Measurements from ENCODE around the gene RNF31. TPM values are rescaled to one million over a fixed set of nuclear protein-coding genes. Genes with fewer than 3 reads are reported as not detected.
A peak's percentile ranks its signal among the peaks of the same experiment; 100 is the strongest.

Gene RNF31
- total and polyA plus RNA-seq, 2 of the 13 experiments (the other 11 are each of a cell fraction or from before 2014, with no cell fraction given), result 48.2 to 86.8 TPM

- H3K9ac ChIP-seq (ENCODE audit: insufficient read depth, low read depth, low read length), result no peak overlapping the region
Measured at GRCh38 chr14:24184104-24184970, 37.0 kb downstream of the RNF31 start.

More at GRCh38 chr14:24184104-24184970, 37.0 kb downstream of the RNF31 start:
- Histone ChIP-seq H3K79me2 (ENCODE audit: insufficient read depth, low read length) (peaks cover 15% of the 10 kb centered on the region), H3K36me3 (replicated peaks in 1 of 2; ENCODE audit: control insufficient read depth in 1 of 2, insufficient read depth in 2 of 2, low read length in 2 of 2) (peaks cover 78 to 82% of the 10 kb centered on the region in 2 experiments), H3K27ac (ENCODE audit: extremely low read length, insufficient read depth, low read length) (no peak overlapping the region), H3K9me3 (ENCODE audit: low read length) (no peaks in the 10 kb centered on the region), H3K4me2 (ENCODE audit: low read depth, low read length) (no peak overlapping the region), H4K20me1 (ENCODE audit: insufficient read depth, low read length) (no peaks in the 10 kb centered on the region), H3K4me1 (ENCODE audit: insufficient read depth, low read length) (peaks cover 19% of the 10 kb centered on the region), H3K4me3 (replicated peaks in 1 of 3; ENCODE audit: insufficient read depth in 1 of 3, low read depth in 2 of 3, low read length in 3 of 3) (no peak overlapping the region), H2AFZ (ENCODE audit: low read length) (no peak overlapping the region), H3K27me3 (ENCODE audit: control insufficient read depth in 1 of 2, insufficient read depth in 2 of 2, low read length in 2 of 2) (no peaks in the 10 kb centered on the region)
- ATAC-seq (no peak), FAIRE-seq (no peak), DNase-seq (ENCODE audit: low spot score) (no peak)
- ChIA-PET POLR2A (interaction anchor here (0.9 to 8.1 kb wide), 7 partner anchors 11 to 90 kb away, joined by 3 to 53 read pairs (median 4); partner anchors contain the start of genes CHMP4A, IRF9, PCK2 and PSME2), CTCF (ENCODE audit: low intra/inter-chr PET ratio, low total read pairs) (no interaction called here)
- BruUV-seq (replicated peaks), result no TSS peak
- TF ChIP-seq REXO4 (CRISPR knock-in tag; IDR thresholded peaks at IDR 0.05; ENCODE audit: borderline replicate concordance) (0 out of 2 replicates have a peak, but pooled peaks have one; percentile 14), MED8 (CRISPR knock-in tag; IDR thresholded peaks at IDR 0.05; ENCODE audit: insufficient replicate concordance) (peak; percentile 38), ATRX (CRISPR knock-in tag; IDR thresholded peaks at IDR 0.05; ENCODE audit: borderline replicate concordance) (0 out of 2 replicates have a peak, but pooled peaks have one; percentile 86), UBTF (CRISPR knock-in tag; IDR thresholded peaks at IDR 0.05) (0 out of 2 replicates have a peak, but pooled peaks have one; percentile 29), ZNF607 (CRISPR knock-in tag; IDR thresholded peaks at IDR 0.05; ENCODE audit: borderline replicate concordance) (no peak), ZNF790 (CRISPR knock-in tag; IDR thresholded peaks at IDR 0.05; ENCODE audit: borderline replicate concordance) (no peak), JUND (CRISPR knock-in tag; IDR thresholded peaks at IDR 0.05) (no peak), ZNF883 (CRISPR knock-in tag; IDR thresholded peaks at IDR 0.05; ENCODE audit: not compliant biosample characterization) (peak; percentile 22), RBFOX2 (IDR thresholded peaks at IDR 0.05; ENCODE audit: low read depth, low read length) (peak; percentile 39; the same call in 1 of the 2 replicates), ZNF737 (CRISPR knock-in tag; IDR thresholded peaks at IDR 0.05; ENCODE audit: borderline replicate concordance) (0 out of 2 replicates have a peak, but pooled peaks have one; percentile 73), ZXDC (CRISPR knock-in tag; IDR thresholded peaks at IDR 0.05) (no peak), ZNF660 (CRISPR knock-in tag; IDR thresholded peaks at IDR 0.05; ENCODE audit: borderline replicate concordance, low read depth) (0 out of 2 replicates have a peak, but pooled peaks have one; percentile 30), ZNF768 (CRISPR knock-in tag; IDR thresholded peaks at IDR 0.05) (0 out of 2 replicates have a peak, but pooled peaks have one; percentile 7), SETDB1 (CRISPR knock-in tag; IDR thresholded peaks at IDR 0.05; ENCODE audit: borderline replicate concordance) (no peak), AGO2 (optimal IDR thresholded peaks at IDR 0.05; ENCODE audit: low read depth, low read length) (peak; percentile 66), KMT2A (CRISPR knock-in tag; IDR thresholded peaks at IDR 0.05) (no peak)
- intact Hi-C loops (cut with micrococcal nuclease; ENCODE audit: unreplicated experiment) (no loop called here), in situ Hi-C loops (cut with HindIII; ENCODE audit: extremely low pct_ligation_motif_present, low pct_unique_long_range_greater_than_20kb) (no loop called here)
- WGBS (ENCODE audit: low lambda C conversion rate), result 95% methylated on average over 17 of the region's 19 CpGs

Measured in HepG2 (cell line).